ENCODE results near the gene ZNF541.

Gene ZNF541, protein sequence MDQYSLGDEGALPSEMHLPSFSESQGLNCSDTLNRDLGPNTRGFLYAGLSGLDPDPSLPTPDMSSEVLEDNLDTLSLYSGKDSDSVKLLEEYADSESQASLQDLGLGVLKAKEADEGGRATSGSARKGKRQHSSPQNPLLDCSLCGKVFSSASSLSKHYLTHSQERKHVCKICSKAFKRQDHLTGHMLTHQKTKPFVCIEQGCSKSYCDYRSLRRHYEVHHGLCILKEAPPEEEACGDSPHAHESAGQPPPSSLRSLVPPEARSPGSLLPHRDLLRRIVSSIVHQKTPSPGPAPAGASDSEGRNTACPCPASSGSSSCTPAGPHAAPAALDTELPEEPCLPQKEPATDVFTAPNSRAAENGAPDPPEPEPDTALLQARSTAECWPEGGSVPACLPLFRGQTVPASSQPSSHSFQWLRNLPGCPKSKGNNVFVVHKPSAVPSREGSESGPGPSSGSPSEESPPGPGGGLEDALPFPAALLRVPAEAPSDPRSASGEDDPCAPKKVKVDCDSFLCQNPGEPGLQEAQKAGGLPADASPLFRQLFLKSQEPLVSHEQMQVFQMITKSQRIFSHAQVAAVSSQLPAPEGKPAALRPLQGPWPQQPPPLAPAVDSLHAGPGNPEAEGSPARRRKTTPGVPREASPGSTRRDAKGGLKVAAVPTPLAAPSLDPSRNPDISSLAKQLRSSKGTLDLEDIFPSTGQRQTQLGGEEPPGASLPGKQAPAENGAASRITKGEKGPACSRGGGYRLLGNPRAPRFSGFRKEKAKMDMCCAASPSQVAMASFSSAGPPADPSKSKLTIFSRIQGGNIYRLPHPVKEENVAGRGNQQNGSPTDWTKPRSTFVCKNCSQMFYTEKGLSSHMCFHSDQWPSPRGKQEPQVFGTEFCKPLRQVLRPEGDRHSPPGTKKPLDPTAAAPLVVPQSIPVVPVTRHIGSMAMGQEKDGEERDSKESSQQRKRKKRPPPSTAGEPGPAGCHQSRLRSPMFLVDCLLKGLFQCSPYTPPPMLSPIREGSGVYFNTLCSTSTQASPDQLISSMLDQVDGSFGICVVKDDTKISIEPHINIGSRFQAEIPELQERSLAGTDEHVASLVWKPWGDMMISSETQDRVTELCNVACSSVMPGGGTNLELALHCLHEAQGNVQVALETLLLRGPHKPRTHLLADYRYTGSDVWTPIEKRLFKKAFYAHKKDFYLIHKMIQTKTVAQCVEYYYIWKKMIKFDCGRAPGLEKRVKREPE (N-terminal part only)

GRCh38 chr19:47573071-47574026 lies at the start of gene ZNF541:
Gene ZNF541 (minus strand): TSS chr19:47573148. CDS start chr19:47555856, 17,292 bp downstream.
- DNase-seq = no peak

DNA sequence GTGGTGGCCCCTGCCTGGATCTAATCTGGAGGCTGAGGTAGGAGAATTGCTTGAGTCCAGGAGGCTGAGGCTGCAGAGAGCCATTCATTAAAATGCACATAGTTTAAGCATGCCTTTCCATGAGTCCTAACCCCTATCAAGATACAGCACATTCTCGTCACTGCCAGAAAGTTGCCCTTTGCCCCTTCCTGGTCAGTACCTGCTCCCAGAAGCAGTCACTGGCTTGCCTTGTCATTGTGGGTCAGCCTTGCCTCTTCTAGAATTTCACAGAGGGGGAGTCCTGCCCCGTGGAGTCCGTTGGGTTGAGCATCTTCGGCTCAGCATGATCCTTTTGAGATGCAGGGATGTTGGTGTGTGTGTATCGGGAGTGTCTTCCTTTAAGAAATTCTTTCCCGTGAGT lies 46.8 kb upstream of the ZNF541 start:
- DNase-seq = no peak

GRCh38 chr19:47618771-47619170 lies 45.8 kb upstream of the ZNF541 start:
- no peak for DNase-seq

DNA sequence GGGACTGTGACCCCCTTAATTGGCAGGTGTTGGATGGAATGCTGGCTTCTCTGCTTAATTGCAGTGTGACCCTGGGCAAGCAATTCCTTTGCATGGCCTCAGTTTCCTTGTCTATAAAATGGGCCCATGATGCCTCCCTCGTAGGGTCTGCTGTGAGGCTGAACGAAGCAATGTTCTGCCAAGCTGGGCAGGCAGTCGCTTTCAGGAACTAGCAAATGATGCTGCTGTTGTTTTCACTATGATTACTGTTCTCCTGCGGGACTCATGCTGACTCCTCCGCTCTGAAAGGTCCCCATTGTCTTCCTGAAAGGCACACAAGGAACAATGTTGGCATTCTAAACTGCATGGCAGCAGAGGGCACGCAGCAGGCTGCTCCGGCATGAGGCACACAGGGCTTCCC lies 42.8 kb upstream of the ZNF541 start:
- DNase-seq = no peak

DNA sequence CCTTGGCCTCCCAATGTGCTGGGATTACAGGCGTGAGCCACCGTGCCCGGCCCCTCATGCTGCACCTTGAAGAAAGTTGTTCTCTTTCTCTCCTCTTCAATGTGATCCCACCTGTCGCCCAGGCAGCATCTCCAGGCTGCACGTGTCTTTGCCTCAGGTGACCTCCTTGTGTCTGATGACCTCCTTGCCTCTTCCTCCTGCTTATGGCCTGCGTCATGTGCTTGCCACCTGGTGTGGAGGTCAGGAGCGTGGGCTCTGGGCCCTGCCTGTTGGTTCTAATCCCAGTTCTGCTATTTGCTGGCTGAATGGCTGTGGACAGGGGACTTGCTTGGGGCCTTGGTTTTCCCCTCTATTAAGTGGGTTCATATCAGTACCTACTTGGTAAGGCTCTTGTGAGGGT lies 42.3 kb upstream of the ZNF541 start:
- no peak for DNase-seq

DNA sequence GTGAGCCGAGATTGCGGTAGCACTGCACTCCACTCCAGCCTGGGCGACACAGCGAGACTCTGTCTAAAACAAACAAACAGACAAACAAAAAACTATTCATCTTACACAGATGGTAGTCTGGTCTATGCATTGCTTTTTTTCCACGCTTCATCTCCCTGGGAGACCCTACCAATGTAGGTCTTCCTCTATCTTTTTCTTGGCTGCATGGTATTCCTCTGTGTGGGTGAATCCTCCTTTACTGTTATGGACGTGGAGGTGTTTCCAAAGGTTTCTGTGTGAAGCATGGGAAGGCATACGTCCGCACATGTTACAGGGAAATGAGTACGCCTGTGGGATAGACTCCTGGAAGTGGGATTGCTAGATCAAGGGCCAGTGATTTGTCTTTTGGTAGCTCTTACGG lies 41.6 kb upstream of the ZNF541 start:
- no peak for DNase-seq

GRCh38 chr19:47614021-47614295 lies 41.0 kb upstream of the ZNF541 start:
- no peak for DNase-seq

- peak; percentile 14 for DNase-seq
Observed at GRCh38 chr19:47613165-47614020, 40.4 kb upstream of the ZNF541 start.

GRCh38 chr19:47610902-47611301 lies 38.0 kb upstream of the ZNF541 start:
- no peak for DNase-seq

DNA sequence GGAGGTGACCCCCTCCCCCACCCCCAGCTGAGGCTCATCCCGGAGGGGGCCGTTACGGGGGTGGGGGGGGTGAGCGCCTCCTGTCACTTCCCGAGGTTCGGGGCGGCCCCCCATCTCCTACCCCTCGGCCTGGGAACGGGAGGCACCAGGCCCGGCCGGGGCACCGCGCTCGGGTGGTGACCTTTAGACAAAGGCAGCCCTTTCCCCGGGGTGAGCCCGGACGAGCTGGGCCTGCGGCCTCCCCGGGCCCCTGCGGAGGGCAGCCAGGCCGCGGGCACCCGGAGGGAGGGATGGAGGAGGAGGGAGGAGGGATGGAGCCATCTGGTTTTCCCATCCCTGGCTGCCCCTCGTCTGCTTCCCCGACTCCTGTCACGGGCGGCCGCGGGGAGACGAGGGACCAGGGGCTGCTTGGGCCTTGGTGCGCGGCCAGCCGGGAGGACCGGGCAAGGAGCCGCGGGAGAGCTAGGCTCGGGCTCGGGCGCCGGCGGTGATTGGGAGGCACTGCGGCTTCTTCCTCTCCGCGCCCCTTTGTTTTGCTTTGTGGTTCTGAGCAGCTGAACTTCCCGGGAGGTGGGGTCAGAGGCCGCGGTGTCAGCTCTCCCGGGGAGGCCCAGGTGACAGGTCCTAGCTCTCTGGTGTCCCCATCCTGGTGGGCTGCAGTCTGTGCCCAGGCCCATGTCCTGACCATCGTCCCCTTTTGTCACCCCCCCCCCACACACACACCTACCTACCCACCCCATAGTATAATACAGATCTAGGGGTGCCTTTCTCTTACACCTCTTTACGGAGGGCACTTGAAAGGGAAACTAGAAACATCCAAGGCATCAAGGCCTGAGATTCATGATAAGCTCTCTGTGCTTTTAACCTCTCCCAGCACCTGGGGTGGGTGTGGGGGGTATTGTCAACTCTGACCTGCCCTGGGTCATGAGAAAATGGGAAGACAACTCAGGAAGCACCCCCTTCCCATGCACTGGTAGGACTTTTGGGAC lies 37.3 kb upstream of the ZNF541 start:
- peak; percentile 28 for DNase-seq

GRCh38 chr19:47608969-47609905 lies 36.3 kb upstream of the ZNF541 start, which contains the start of gene BICRA:
Gene BICRA (plus strand): TSS chr19:47609134. CDS start chr19:47673575, 64,441 bp downstream.
- peak; percentile 54 for DNase-seq

DNA sequence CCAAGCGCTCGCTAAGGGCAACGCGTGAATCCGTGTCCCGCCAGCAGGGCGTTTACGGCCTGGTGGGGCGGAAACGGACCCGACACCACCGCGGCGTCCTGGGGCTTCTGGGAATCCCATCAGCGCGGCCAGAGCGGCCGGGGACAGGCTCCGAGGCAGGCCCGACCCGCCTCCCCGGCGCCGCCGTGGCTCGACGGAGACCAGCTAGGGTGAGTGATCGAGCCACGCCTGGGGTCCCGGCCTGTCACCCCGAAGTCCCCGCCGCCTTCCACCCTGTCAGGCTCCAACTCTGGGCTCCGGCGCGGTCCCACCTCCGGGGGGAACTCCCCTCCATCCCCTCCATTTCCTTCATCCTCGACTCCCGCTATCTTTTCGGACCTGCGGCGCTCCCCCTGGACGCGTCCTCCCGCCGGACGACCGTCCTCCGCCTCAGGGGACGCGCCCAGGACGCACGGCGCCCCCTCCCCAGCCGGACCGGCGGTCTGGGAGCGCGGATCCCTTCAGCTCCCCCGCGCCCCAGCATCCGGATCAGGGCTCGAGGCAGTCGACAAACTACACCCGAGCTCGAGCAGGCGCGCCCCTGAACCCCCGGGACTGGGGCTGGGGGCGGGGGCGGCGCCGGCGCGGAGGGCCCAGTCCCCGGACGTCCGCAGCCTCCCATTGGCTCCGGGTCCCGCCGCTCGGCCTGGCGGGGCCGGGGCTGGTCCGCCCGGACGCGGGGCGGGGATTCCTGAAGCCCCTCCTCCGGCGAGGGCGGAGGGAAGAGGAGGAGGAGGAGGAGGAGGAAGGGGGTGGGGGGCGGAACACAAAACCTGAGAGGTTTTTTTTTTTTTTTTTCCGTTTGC lies 35.3 kb upstream of the ZNF541 start:
- DNase-seq = peak; percentile 58

DNA sequence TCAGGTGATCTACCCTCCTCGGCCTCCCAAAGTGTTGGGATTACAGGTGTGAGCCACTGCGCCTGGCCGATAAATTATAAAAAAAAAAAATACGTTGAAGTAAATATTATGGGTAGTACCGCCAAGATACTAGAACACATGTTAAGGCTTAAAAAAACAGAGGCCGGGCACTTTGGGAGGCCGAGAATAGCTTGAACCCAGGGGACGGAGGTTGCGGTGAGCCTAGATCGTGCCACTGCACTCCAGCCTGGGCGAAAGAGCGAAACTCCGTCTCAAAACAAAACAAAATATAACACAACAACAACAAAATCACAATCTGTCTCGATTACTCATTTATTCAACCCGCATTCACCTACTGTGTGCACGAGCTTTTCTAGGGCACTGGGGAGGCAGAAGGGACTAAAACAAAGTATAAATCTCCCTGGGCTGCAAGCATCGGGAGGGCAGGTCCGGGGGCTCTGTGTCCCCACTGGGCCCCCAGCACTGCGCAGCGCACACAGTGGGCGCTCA lies 34.7 kb upstream of the ZNF541 start:
- no peak for DNase-seq

- DNase-seq = no peak
Observed at GRCh38 chr19:47603706-47604565, 31.0 kb upstream of the ZNF541 start.

DNA sequence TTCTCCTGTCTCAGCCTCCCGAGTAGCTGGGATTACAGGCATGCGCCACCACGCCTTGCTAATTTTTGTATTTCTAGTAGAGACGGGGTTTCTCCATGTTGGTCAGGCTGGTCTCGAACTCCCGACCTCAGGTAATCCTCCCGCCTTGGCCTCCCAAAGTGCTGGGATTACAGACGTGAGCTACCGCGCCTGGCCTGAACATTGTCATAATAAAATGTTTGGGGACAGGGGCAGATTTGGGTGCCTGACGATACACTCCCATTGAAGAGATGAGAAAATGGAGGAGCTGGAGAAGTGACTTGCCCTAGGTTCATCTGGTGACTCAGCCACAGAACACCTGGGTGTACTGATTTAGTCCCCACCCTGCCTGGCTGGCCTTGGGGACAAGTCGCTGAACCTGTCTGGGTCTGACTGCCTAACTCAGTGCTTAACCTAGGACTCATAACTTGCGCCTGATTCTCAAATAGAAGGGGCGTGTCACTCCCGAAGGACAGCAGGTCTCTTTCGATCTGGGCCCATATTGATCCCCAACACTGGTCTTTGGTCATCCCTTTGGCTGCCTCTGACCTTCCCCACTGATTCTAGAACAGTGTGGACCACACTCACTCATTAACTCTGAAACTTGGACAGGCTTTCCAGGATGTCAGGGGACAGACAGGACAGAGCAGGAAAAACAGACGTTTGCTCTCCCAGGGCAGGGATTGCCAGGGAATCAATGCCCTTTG lies 28.4 kb upstream of the ZNF541 start:
- DNase-seq = no peak

All from kidney glomerular epithelial cell (primary cell).